Astrocyte (in vitro differentiated cells and primary cell): ENCODE data around the gene IZUMO2. TPM values are rescaled to one million over a fixed set of nuclear protein-coding genes. Genes with fewer than 3 reads are reported as not detected.
"Not testable (repeated sequence)": the region's sequence is repeated elsewhere in the genome, so short reads cannot be mapped to it uniquely, and the experiment has no call there.

Experiments used
- DNase-seq: peaks from one replicate; pipeline ENCODE4 v3.0.0-alpha.2; 2010; ENCODE audit warnings: low read depth
- FAIRE-seq: peaks from 2 replicates; lab custom pipeline; 2011; peaks lifted over from hg19 to GRCh38; lab: Jason Lieb, UNC
- H2AFZ ChIP-seq: 2 replicates; pipeline ENCODE4 v1.6.0; 2012; ENCODE audit warnings: low read depth, low read length, inconsistent platforms
- H3K27ac ChIP-seq: 2 replicates; pipeline ENCODE4 v1.5.1; 2011; ENCODE audit warnings: low read depth, low read length, inconsistent platforms
- H3K27me3 ChIP-seq: 2 replicates; pipeline ENCODE4 v1.6.0; 2011; ENCODE audit warnings: low read length, inconsistent platforms; ENCODE audit not compliant: insufficient read depth
- H3K36me3 ChIP-seq: 2 replicates; pipeline ENCODE4 v1.5.1; 2011; ENCODE audit warnings: low read length, inconsistent platforms; ENCODE audit not compliant: insufficient read depth
- H3K4me1 ChIP-seq: 2 replicates; pipeline ENCODE4 v1.5.1; 2011; ENCODE audit warnings: low read length, inconsistent platforms; ENCODE audit not compliant: insufficient read depth
- H3K4me2 ChIP-seq: 2 replicates; pipeline ENCODE4 v1.6.0; 2012; ENCODE audit warnings: low read length, inconsistent platforms
- H3K4me3 ChIP-seq: 2 replicates; pipeline ENCODE4 v1.5.1; 2011; ENCODE audit warnings: low read depth, mild to moderate bottlenecking, low read length, inconsistent platforms; ENCODE audit not compliant: insufficient read depth
- H3K79me2 ChIP-seq: 2 replicates; pipeline ENCODE4 v1.6.0; 2012; ENCODE audit warnings: mild to moderate bottlenecking, low read length, inconsistent platforms; ENCODE audit not compliant: insufficient read depth
- H3K9ac ChIP-seq: 2 replicates; pipeline ENCODE4 v1.6.0; 2012; ENCODE audit warnings: mild to moderate bottlenecking, low read length, inconsistent platforms
- H3K9me3 ChIP-seq: 2 replicates; pipeline ENCODE4 v1.5.1; 2012; ENCODE audit warnings: low read depth, mild to moderate bottlenecking, low read length, inconsistent platforms; ENCODE audit not compliant: insufficient read depth
- H4K20me1 ChIP-seq: 2 replicates; pipeline ENCODE4 v1.6.0; 2012; ENCODE audit warnings: low read length, inconsistent platforms; ENCODE audit not compliant: insufficient read depth
- H3K27ac Mint-ChIP-seq: one replicate; pipeline ENCODE4 v1.8.0; 2021; ENCODE audit warnings: mild to moderate bottlenecking, mixed read lengths; ENCODE audit not compliant: unreplicated experiment
- H3K27me3 Mint-ChIP-seq: one replicate; pipeline ENCODE4 v1.8.0; 2021; ENCODE audit warnings: low read depth, mixed read lengths; ENCODE audit not compliant: unreplicated experiment
- H3K36me3 Mint-ChIP-seq: one replicate; pipeline ENCODE4 v1.8.0; 2021; ENCODE audit warnings: low read depth, mixed read lengths; ENCODE audit not compliant: unreplicated experiment
- H3K4me1 Mint-ChIP-seq: one replicate; pipeline ENCODE4 v1.8.0; 2021; ENCODE audit warnings: low read depth, mixed read lengths; ENCODE audit not compliant: unreplicated experiment
- H3K4me3 Mint-ChIP-seq: one replicate; pipeline ENCODE4 v1.8.0; 2021; ENCODE audit warnings: mild to moderate bottlenecking, moderate library complexity, mixed read lengths; ENCODE audit not compliant: unreplicated experiment
- H3K9me3 Mint-ChIP-seq: one replicate; pipeline ENCODE4 v1.8.0; 2021; ENCODE audit warnings: mild to moderate bottlenecking, mixed read lengths; ENCODE audit not compliant: unreplicated experiment
- total RNA-seq: library from RNA; stranded (reverse); gene quantifications from 2 replicates; pipeline ENCODE4 v1.2.1, GENCODE V29; 2021

IZUMO2 gene
- total RNA-seq, 1 donor from 2014 or later: not detected

- not testable (repeated sequence) for FAIRE-seq, H3K9me3 ChIP-seq, H3K9me3 Mint-ChIP-seq, H2AFZ ChIP-seq, H3K79me2 ChIP-seq, H4K20me1 ChIP-seq, H3K4me2 ChIP-seq, H3K27ac Mint-ChIP-seq, H3K27ac ChIP-seq, H3K4me1 ChIP-seq, H3K27me3 Mint-ChIP-seq, H3K4me1 Mint-ChIP-seq, H3K9ac ChIP-seq, DNase-seq, H3K36me3 ChIP-seq, H3K27me3 ChIP-seq, H3K4me3 ChIP-seq, H3K36me3 Mint-ChIP-seq, H3K4me3 Mint-ChIP-seq
These were observed 26.3 kb downstream of the IZUMO2 start for GRCh38 chr19:50136603-50137365.

DNA sequence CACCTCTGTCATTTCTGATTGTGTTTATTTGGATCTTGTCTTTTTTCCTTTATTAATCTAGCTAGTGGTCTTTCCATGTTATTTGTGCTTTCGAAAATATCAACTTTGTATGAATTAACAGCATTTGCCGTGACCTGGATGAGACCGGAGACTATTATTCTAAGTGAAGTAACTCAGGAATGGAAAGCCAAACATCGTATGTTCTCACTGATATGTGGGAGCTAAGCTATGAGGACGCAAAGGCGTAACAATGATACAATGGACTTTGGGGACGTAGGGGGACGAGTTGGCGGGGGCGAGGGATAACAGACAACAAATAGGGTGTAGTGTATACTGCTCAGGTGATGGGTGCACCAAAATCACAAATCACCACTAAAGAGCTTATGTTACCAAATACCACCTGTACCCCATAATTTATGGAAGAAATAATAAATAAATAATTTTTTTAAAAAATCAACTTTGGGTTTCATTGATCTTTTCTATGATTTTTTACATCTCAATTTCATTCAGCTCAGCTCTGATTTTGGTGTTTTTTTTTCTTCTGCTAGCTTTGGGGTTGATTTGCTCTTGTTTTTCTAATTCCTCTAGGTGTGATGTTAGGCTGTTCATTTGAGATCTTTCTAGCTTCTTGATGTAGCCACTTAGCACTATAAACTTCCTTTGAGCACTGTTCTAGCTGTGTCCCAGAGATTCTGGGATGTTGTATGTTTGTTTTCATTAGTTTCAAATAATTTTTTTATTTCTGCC is 27.1 kb downstream of the IZUMO2 start:
- H3K9ac ChIP-seq, H3K27me3 ChIP-seq, FAIRE-seq, H3K9me3 ChIP-seq, H3K36me3 ChIP-seq, H3K4me1 Mint-ChIP-seq, H3K27ac Mint-ChIP-seq, H3K36me3 Mint-ChIP-seq, H3K4me2 ChIP-seq, H3K4me3 ChIP-seq, DNase-seq, H3K79me2 ChIP-seq, H3K27me3 Mint-ChIP-seq, H3K9me3 Mint-ChIP-seq, H4K20me1 ChIP-seq, H3K4me1 ChIP-seq, H3K27ac ChIP-seq, H3K4me3 Mint-ChIP-seq, H2AFZ ChIP-seq: not testable (repeated sequence)

- H3K4me3 ChIP-seq, H3K9me3 Mint-ChIP-seq, H3K9me3 ChIP-seq: not testable (repeated sequence)
These were observed 28.0 kb downstream of the IZUMO2 start for GRCh38 chr19:50134777-50135719.

GRCh38 chr19:50133518-50134492 is 29.3 kb downstream of the IZUMO2 start:
- not testable (repeated sequence) for FAIRE-seq

More at GRCh38 chr19:50134777-50135719, 28.0 kb downstream of the IZUMO2 start:
- H3K36me3 Mint-ChIP-seq, H3K27ac Mint-ChIP-seq, H3K79me2 ChIP-seq, FAIRE-seq, H3K27me3 ChIP-seq, H3K4me1 ChIP-seq, H4K20me1 ChIP-seq, H3K4me2 ChIP-seq, H3K4me3 Mint-ChIP-seq, H3K9ac ChIP-seq, H2AFZ ChIP-seq, H3K27ac ChIP-seq, DNase-seq, H3K36me3 ChIP-seq, H3K4me1 Mint-ChIP-seq, H3K27me3 Mint-ChIP-seq: not testable (repeated sequence)

GRCh38 chr19:50104012-50104411 is 59.1 kb downstream of the IZUMO2 start:
- not testable (repeated sequence) for H3K79me2 ChIP-seq, H3K27me3 ChIP-seq, H3K9me3 ChIP-seq, H3K36me3 ChIP-seq, H3K4me1 ChIP-seq, H3K4me3 Mint-ChIP-seq, H3K9ac ChIP-seq, DNase-seq, FAIRE-seq, H2AFZ ChIP-seq, H3K9me3 Mint-ChIP-seq, H3K36me3 Mint-ChIP-seq, H3K4me1 Mint-ChIP-seq, H3K27ac ChIP-seq, H3K4me3 ChIP-seq, H4K20me1 ChIP-seq, H3K4me2 ChIP-seq, H3K27me3 Mint-ChIP-seq, H3K27ac Mint-ChIP-seq

More at GRCh38 chr19:50133518-50134492, 29.3 kb downstream of the IZUMO2 start:
- H3K9me3 Mint-ChIP-seq, H3K4me2 ChIP-seq, H3K27ac ChIP-seq, H3K9me3 ChIP-seq, H3K27ac Mint-ChIP-seq, H4K20me1 ChIP-seq, H3K9ac ChIP-seq, H3K36me3 ChIP-seq, H3K79me2 ChIP-seq, DNase-seq, H3K27me3 ChIP-seq, H3K4me3 Mint-ChIP-seq, H3K4me3 ChIP-seq, H3K36me3 Mint-ChIP-seq, H3K4me1 Mint-ChIP-seq, H3K4me1 ChIP-seq, H2AFZ ChIP-seq, H3K27me3 Mint-ChIP-seq: not testable (repeated sequence)
